BJ (cell line): ENCODE results near the gene RUNX1. TPM values are rescaled to one million over a fixed set of nuclear protein-coding genes. Genes with fewer than 3 reads are reported as not detected.

Source experiments
- CTCF ChIA-PET: fragments of 350-600 bp; formaldehyde crosslinking; extraction: SDS; loops from one replicate; lab custom pipeline; 2021; ENCODE audit warnings: antibody characterized with exemption, inconsistent platforms; lab: Yijun Ruan, JAX
- POLR2A ChIA-PET: fragments of 300-600 bp; sonication (Branson Sonifier 250); formaldehyde crosslinking; extraction: SDS; loops from one replicate; lab custom pipeline; 2021; ENCODE audit warnings: antibody characterized with exemption; lab: Charles Lee
- DNase-seq: peaks from one replicate; pipeline ENCODE4 v3.0.0-alpha.2; 2011; ENCODE audit warnings: low read depth
- H3K27me3 ChIP-seq: 2 replicates; pipeline ENCODE4 v1.6.0; 2011; ENCODE audit warnings: low read length; ENCODE audit not compliant: control insufficient read depth, insufficient read depth
- H3K36me3 ChIP-seq: 2 replicates; pipeline ENCODE4 v1.5.1; 2011; ENCODE audit warnings: low read length; ENCODE audit not compliant: control insufficient read depth, insufficient read depth
- H3K4me3 ChIP-seq: 2 replicates; pipeline ENCODE4 v1.5.1; 2011; ENCODE audit warnings: low read depth, mild to moderate bottlenecking, control low read depth, low read length
- CTCF ChIP-seq: IDR thresholded peaks from 2 replicates; pipeline ENCODE4 v1.5.1; 2011; ENCODE audit warnings: low read depth, mild to moderate bottlenecking, control low read depth, inconsistent platforms, low read length, moderate library complexity; ENCODE audit not compliant: insufficient read depth
- polyA plus RNA-seq: library from polyadenylated mRNA; depleted of rRNA; stranded (reverse); fragments of >200 nt; gene quantifications from 2 replicates; pipeline ENCODE4 v1.2.3, GENCODE V29; 2011

The RUNX1 gene
- polyA plus RNA-seq, 1 experiment = 36.1 TPM

- Histone ChIP-seq H3K4me3 (no peak overlapping the region), H3K27me3 (no peaks in the 10 kb centered on the region), H3K36me3 (peaks cover 40% of the 10 kb centered on the region)
- TF ChIP-seq CTCF = no peak
- POLR2A ChIA-PET = no interaction called here
- CTCF ChIA-PET = interaction anchor here (0.5 to 1.8 kb wide), 9 partner anchors 12 to 901 kb away, joined by 3 to 5 read pairs (median 3); no protein-coding TSS in a partner anchor
- peak; percentile 99 for DNase-seq
Observed at GRCh38 chr21:34836103-34836932, 212.8 kb downstream of the RUNX1 start.

DNA sequence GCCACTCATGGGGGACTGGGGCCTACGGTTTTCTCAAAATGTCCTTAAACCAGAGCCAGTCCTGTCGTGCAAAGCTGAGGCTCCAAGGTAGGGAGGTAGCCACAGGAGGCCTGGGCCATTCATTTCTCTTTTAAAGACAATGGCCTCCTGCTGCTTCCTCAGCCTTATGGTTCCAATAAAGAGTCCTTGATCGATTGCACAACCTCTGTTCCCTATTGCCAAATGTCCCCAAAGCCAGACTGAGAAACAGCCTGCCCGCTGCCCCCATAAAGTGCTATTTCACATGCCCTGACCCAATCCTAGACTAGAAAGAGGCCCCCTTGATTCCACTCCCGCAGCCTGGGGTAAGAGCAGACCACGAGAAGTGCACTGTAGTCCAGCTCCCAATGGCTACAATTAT, 213.6 kb downstream of the RUNX1 start:
- TF ChIP-seq CTCF = no peak
- no peak overlapping the region for H3K4me3 ChIP-seq
- DNase-seq = peak; percentile 26
- POLR2A ChIA-PET = no interaction called here
- peaks cover 33% of the 10 kb centered on the region for H3K36me3 ChIP-seq
- CTCF ChIA-PET = interaction anchor here (0.8 kb wide), 1 partner anchor 70 kb away, joined by 3 read pairs; no protein-coding TSS in a partner anchor
- no peaks in the 10 kb centered on the region for H3K27me3 ChIP-seq

- DNase-seq = no peak
- ChIA-PET POLR2A (no interaction called here), CTCF (no interaction called here)
- TF ChIP-seq CTCF = no peak
- Histone ChIP-seq H3K27me3 (no peaks in the 10 kb centered on the region), H3K36me3 (peaks cover 28% of the 10 kb centered on the region), H3K4me3 (no peak overlapping the region)
Observed at GRCh38 chr21:34834852-34835501, 214.1 kb downstream of the RUNX1 start.

DNA sequence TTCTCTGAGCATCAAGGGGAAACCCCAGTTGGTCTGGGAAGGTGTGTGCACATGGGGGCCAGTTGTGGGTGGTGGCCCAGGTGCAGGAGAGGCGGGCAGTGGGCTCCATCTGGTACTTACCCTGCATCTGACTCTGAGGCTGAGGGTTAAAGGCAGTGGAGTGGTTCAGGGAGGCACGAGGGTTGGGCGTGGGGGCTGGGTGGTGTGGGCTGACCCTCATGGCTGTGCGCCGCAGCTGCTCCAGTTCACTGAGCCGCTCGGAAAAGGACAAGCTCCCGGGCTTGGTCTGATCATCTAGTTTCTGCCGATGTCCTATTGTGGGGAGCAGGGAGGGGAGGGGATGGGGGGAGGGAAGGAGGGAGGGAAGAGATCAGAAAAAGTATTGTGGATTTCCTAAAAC, 214.8 kb downstream of the RUNX1 start:
- POLR2A ChIA-PET = no interaction called here
- no peak for TF ChIP-seq CTCF
- Histone ChIP-seq H3K4me3 (no peak overlapping the region), H3K36me3 (peaks cover 24% of the 10 kb centered on the region), H3K27me3 (no peaks in the 10 kb centered on the region)
- DNase-seq = no peak
- CTCF ChIA-PET = no interaction called here

DNA sequence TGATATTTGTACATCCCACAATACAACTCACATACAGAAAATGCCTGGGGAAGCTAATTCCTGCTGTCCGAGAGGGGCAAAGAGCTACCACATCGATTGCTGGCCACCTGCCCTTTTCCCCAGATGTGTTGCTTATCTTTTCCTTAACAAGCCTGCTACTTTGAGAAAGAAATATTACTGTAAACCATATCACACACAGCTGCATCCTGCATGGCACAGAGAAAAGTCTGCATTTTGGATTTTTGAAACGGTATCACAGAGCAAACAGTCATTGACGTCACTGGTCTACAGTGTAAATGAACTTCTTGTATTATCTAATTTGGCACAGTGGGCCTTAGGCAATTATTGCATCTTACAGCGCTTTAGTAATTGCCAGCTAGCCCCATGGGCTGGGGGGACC, 215.6 kb downstream of the RUNX1 start:
- no peak for DNase-seq
- Histone ChIP-seq H3K27me3 (no peaks in the 10 kb centered on the region), H3K36me3 (peaks cover 24% of the 10 kb centered on the region), H3K4me3 (no peak overlapping the region)
- TF ChIP-seq CTCF = no peak
- CTCF ChIA-PET = interaction anchor here (1.0 kb wide), 2 partner anchors 9 to 21 kb away, joined by 3 read pairs; no protein-coding TSS in a partner anchor
- POLR2A ChIA-PET = no interaction called here
